Kasumi-1 (cell line): Measurements from ENCODE around the gene OR4D1.
A peak's percentile ranks its signal among the peaks of the same experiment; 100 is the strongest.

Source experiments
- DNase-seq, 2 experiments: peaks; one replicate each; lab custom pipeline; 2025; lab: John Stamatoyannopoulos, UW

OR4D1 gene

GRCh38 chr17:58193641-58194255 is 45.6 kb downstream of the OR4D1 start:
- no peak for DNase-seq

- DNase-seq, result no peak
These were observed 47.4 kb downstream of the OR4D1 start for GRCh38 chr17:58195518-58196123.

GRCh38 chr17:58196610-58197009 is 48.4 kb downstream of the OR4D1 start:
- DNase-seq, result no peak

- DNase-seq, result peak; percentile 37 to 50
These were observed 51.9 kb downstream of the OR4D1 start for GRCh38 chr17:58200024-58200633.

DNA sequence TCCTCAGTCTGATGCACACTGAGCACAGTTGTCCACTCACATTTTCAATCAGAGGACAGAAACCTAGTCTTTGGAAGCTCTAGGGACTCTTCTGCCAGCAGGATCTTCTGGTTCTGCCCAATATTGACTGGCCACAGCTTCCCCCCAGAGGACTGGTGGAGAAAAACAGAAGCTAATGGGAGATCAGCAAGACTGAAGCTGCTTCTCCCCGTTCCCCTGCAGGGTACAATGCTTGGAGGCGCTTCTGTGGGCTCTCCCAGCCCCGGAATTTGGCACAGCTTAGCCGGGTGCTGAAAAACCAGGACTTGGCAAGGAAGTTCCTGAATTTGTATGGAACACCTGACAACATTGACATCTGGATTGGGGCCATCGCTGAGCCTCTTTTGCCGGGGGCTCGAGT is 54.7 kb downstream of the OR4D1 start:
- no peak for DNase-seq

GRCh38 chr17:58204796-58205195 is 56.6 kb downstream of the OR4D1 start:
- DNase-seq, result no peak

- no peak for DNase-seq
These were observed 57.8 kb downstream of the OR4D1 start for GRCh38 chr17:58205936-58206335.

DNA sequence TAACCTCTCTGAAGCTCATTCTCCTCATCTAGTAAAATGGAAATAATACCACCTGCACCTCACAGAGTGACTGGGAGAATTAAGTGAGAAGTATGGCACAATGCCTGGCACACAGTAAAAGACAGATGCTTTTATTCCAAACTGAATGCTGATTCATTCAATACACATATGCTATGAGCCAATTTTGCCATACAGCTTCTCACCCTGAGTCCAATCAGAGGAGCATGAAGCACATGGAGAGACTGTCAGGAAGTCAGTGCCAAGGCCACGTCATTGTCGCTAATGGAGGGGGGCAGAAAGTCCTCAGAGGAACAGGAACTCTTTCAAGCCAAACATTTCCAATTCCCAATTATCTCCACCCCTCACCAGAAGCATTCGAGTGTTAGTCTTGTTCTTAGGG is 59.3 kb downstream of the OR4D1 start:
- no peak for DNase-seq

- no peak for DNase-seq
These were observed 60.2 kb downstream of the OR4D1 start for GRCh38 chr17:58208344-58208743.
